GM18507 (cell line): Measurements from ENCODE around the gene SLC39A5.
A peak's percentile ranks its signal among the peaks of the same experiment; 100 is the strongest.

Source experiments
- DNase-seq: peaks from one replicate; pipeline ENCODE4 v3.0.0; 2011; ENCODE audit warnings: low read depth; ENCODE audit not compliant: insufficient read length; ENCODE audit errors: extremely low spot score
- FAIRE-seq: peaks from 2 replicates; lab custom pipeline; 2011; peaks lifted over from hg19 to GRCh38; lab: Jason Lieb, UNC

SLC39A5 gene

GRCh38 chr12:56208006-56208405 is 21.8 kb upstream of the SLC39A5 start:
- DNase-seq (no peak), FAIRE-seq (no peak)

GRCh38 chr12:56212361-56212760 is 17.5 kb upstream of the SLC39A5 start:
- FAIRE-seq = no peak
- DNase-seq = no peak

GRCh38 chr12:56213878-56214277 is 16.0 kb upstream of the SLC39A5 start:
- FAIRE-seq = no peak

DNA sequence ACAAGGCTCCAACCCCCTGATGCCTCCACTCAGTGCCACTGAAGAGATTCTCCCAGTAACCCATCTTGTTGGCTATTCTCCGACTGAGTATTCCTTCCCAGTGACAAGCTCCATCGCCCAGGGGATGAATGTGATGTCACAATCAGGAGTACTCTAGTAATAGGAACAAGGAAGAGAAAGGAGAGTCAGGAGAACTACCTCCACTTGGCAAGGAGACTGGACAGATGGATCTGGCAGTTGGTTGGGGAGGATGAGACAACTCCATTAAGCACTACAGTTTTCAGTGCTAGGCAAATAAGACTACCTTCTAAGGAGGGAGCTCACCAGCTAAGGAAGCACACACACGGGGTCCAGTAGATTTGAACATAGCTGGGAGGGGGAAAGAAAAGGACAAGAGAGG is 13.4 kb upstream of the SLC39A5 start:
- no peak for FAIRE-seq
- no peak for DNase-seq

More at GRCh38 chr12:56213878-56214277, 16.0 kb upstream of the SLC39A5 start:
- no peak for DNase-seq

DNA sequence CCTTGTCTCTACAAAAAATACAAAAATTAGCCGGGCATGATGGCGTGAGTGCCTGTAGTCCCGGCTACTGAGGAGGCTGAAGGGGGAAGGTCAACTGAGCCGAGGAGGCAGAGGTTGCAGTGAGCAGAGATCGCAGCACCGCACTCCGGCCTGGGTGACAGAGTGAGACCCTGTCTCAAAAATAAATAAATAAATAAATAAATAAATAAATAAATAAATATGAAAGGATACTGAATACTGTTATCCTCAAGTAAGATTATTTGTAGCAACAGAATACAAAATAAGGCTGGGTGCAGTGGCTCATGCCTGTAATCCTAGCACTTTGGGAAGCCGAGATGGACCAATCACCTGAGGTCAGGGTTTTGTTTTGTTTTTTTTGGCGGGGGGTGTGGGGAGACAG is 10.0 kb upstream of the SLC39A5 start:
- DNase-seq (no peak), FAIRE-seq (no peak)

DNA sequence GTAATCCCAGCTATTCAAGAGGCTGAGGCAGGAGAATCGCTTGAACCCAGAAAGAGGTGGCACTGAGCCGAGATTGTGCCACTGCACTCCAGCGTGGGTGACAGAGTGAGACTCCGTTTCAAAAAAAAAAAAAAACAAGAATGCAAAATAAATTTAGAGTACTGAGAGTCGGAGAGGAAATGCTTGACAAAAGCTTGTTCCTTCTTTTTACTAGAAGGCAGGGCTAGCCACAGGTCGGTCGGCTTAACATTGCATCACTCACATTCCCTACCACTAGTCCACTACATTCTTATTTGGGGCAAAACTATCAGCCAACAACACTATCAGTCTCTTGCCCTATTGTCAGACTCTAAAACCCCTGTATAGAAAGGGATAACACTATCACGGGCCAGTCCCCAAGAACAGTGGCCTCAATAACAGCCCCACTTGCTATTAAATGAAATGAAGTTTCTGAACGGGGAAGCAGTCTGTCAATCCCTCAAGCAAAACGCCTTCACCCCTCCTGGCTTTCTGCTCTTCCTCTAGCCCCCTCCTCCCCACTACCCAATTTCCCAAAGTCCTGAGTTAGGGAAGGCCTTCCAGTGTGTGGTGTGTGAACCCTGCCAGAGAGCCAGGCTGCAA is 9.1 kb upstream of the SLC39A5 start:
- FAIRE-seq (peak; percentile 56), DNase-seq (no peak)

DNA sequence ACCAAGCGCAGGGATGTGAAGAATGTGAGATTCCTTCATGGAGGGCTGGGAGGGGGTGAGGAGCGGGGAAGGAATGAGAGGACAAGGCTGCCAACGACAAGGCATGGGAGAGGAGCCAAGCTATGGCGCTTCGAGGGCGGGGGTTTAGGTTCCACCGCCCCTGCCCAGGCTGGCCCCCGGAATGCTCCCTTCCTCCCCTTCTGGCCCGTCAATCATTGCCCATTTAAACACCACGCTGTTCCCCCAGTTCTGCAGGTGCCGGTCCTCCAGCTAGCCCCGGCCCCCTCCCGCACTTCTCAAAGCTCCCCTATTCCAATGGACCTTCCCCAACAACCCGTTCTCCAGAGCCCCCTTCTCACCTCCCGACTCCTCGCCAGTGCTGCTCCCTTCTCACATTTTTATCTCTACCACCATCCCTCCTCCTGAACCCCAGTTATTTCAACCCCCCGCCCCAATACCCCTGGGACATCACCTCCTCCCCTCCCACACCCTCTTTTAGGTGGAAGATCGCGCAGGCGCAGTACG is 8.6 kb upstream of the SLC39A5 start:
- FAIRE-seq (no peak), DNase-seq (peak; percentile 62)

DNA sequence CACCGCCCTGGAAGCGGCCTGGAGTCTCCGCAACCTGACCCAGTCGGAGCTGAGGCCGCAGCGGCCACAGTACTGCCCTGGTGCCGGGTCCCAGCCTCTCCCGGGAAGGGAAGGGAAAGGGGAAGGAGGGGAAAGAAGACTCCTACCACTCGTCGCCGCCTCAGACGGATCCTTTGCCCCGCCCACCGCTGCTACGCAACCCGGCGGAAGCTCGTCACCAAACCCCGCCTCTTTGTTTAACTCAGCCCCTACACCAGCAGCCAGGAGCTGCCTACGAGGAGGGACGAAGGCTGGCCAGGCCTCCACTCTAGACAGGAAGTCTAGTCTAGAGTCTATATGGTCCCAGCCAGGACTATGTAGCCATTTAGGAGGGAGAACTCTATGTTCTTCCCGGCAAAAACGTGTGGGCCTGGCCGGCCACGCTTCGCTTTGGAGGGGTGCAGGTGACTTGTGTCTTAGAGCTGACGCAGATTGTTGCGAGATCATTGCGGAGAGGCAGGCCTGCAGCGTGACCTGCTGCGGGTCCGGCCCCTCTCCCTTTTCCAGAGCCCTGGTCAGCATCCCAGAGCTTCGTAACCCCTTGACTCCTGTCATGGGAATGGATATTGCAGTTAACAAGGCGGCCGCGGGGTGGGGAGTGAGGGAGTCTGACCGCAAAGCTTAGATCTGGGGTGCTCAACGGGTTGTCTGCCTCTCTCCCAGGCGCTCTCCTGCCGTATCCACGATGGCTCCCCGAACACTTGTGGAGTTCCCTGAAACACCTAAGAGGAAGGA is 7.9 kb upstream of the SLC39A5 start, which contains the start of gene RNF41:
RNF41 (minus strand) TSS at position 166 of the 774 bp plus-strand sequence. CDS start 7,875 bp downstream, outside the sequence.
- FAIRE-seq = peak; percentile 97
- peak; percentile 94 for DNase-seq

GRCh38 chr12:56222531-56222895 is 7.3 kb upstream of the SLC39A5 start:
- no peak for DNase-seq
- FAIRE-seq = no peak

- FAIRE-seq = no peak
- DNase-seq = no peak
Observed at GRCh38 chr12:56223571-56224101, 6.2 kb upstream of the SLC39A5 start.

DNA sequence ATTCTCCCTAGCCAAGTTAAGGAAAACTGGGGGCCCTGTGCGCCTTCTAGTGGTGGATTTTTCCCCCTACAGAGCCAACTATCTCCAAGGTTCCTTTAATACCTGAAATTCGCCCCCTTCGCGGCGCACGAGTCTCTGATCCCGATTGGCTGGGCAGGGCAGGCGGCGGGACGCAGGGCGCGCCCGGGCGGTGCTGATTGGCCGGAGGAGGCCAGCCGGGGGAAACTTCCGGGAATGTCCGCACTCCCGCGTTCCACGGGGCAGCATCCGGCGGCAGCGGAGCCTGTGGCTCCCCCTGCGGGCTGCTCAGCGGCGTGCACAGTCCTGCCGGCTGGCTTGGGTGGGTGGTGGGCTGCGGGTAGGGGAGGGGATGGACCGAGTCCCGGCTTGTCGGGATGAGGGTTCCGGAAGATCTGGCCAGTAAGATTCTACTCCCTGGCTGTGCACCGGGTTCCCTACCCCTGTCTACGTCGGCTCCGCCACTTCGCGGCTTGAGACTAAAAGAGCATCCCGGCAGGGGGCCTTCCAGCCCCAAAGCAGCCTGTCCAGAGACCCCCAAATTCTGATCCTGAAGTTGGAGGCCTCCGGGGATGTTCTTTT is 5.6 kb upstream of the SLC39A5 start, which contains the start of gene NABP2:
NABP2 (plus strand) TSS at position 241 of the 600 bp plus-strand sequence. CDS start 515 bp downstream, outside the sequence.
- FAIRE-seq (peak; percentile 97), DNase-seq (peak; percentile 98)

DNA sequence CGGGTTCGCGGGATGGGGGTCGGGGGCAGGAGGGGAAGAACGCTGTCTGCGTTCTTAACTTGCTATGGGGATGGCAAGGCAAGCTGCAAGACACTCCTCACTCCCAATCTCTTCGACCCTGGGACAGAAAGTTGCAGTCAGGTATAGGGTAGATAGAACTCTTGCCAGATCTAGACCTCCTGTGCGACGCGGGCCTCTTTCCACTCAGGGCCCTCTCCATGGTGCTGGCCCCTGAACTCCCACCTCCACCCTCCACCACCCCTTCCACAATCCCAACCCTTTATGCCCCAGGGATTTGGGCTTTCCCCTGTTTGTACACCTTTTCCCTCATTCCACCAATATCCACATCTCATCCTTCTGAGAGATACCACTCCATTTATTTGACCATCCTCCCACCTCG is 4.9 kb upstream of the SLC39A5 start:
- DNase-seq (no peak), FAIRE-seq (no peak)

DNA sequence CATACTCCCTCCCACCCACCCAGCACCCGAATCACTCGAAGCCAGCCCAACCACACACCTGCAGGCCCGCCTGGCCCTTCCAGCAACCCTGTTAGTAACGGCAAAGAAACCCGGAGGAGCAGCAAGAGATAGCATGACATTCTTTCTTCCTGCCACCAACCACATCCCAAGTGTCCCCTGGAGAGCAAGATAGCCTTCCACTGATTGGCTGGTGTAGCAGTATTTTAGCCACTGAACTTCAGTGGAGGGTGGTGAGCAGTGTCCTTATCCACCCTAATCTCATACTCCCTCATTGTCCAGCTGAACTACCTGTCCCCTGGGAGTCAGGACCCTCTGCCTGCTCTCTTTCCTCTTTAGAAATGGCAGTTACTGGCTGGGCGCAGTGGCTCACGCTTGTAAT is 769 bp upstream of the SLC39A5 start:
- no peak for FAIRE-seq

GRCh38 chr12:56230432-56231183 is 757 bp downstream of the SLC39A5 start:
- FAIRE-seq (no peak), DNase-seq (no peak)

More for the DNA sequence above, 769 bp upstream of the SLC39A5 start:
- no peak for DNase-seq

- FAIRE-seq (no peak), DNase-seq (no peak)
Observed at GRCh38 chr12:56231184-56231582, 1.3 kb downstream of the SLC39A5 start.

GRCh38 chr12:56234746-56235436 is 5.0 kb downstream of the SLC39A5 start:
- FAIRE-seq (no peak), DNase-seq (no peak)

- no peak for FAIRE-seq
- no peak for DNase-seq
Observed at GRCh38 chr12:56236091-56236490, 6.2 kb downstream of the SLC39A5 start.

DNA sequence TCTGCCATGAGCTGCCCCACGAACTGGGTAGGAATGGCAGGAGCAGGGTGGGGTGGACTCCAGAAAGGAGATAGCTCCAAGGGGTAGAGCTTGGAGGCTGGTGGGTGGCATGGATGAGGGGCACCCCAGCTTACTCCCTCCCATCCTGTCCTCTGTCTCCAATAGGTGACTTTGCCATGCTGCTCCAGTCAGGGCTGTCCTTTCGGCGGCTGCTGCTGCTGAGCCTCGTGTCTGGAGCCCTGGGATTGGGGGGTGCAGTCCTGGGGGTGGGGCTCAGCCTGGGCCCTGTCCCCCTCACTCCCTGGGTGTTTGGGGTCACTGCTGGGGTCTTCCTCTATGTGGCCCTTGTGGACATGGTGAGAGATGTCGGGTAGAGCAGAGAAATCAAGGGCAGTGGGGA is 7.1 kb downstream of the SLC39A5 start:
- no peak for DNase-seq
- FAIRE-seq = no peak

- DNase-seq (no peak), FAIRE-seq (no peak)
Observed at GRCh38 chr12:56237552-56237951, 7.7 kb downstream of the SLC39A5 start.
